T-helper 17 cell (primary cell): ENCODE measurements around the gene CDCP2. TPM values are rescaled to one million over a fixed set of nuclear protein-coding genes. Genes with fewer than 3 reads are reported as not detected.
A peak's percentile ranks its signal among the peaks of the same experiment; 100 is the strongest.

Experiments
- ATAC-seq: fragments of 150-1000 bp; cut with Tn5 transposase; 2 replicates; pipeline ENCODE4 v1.10.0; 2021; ENCODE audit warnings: mild to moderate bottlenecking, moderate library complexity
- DNase-seq, 3 donors: peaks; one replicate each; pipeline versions ENCODE4 v3.0.0 to v3.0.0-alpha.2; 2020 to 2021
- H3K9me3 ChIP-seq: one replicate; pipeline ENCODE4 v1.7.0; 2013; ENCODE audit warnings: low read length, mild to moderate bottlenecking; ENCODE audit not compliant: control insufficient read depth, poor library complexity, severe bottlenecking
- H3K27ac Mint-ChIP-seq: one replicate; pipeline ENCODE4 v1.8.0; 2022; ENCODE audit warnings: mild to moderate bottlenecking, moderate library complexity, mixed read lengths
- H3K27me3 Mint-ChIP-seq: one replicate; pipeline ENCODE4 v1.8.0; 2022; ENCODE audit warnings: mixed read lengths
- H3K36me3 Mint-ChIP-seq: one replicate; pipeline ENCODE4 v1.8.0; 2022; ENCODE audit warnings: low read depth, mixed read lengths
- H3K4me1 Mint-ChIP-seq: one replicate; pipeline ENCODE4 v1.8.0; 2022; ENCODE audit warnings: mild to moderate bottlenecking, mixed read lengths
- H3K4me3 Mint-ChIP-seq: one replicate; pipeline ENCODE4 v1.8.0; 2022; ENCODE audit warnings: mild to moderate bottlenecking, moderate library complexity, mixed read lengths
- total RNA-seq, 4 donors: library from RNA in 2 of 4; stranded (reverse) in 2 of 4; gene quantifications; one replicate each; pipeline ENCODE4 v1.2.3 and lab custom pipeline; 2022 to 2026

CDCP2 gene
- total RNA-seq, 2 donors from 2014 or later, result not detected

GRCh38 chr1:54138994-54139393 lies 13.8 kb downstream of the CDCP2 start:
- peaks cover 9% of the 10 kb centered on the region for H3K27me3 Mint-ChIP-seq
- no peaks in the 10 kb centered on the region for H3K36me3 Mint-ChIP-seq
- peaks cover 2% of the 10 kb centered on the region for H3K4me1 Mint-ChIP-seq
- H3K9me3 ChIP-seq, result no peaks in the 10 kb centered on the region
- no peak for ATAC-seq
- H3K27ac Mint-ChIP-seq, result no peak overlapping the region
- no peak for DNase-seq
- H3K4me3 Mint-ChIP-seq, result no peak overlapping the region

GRCh38 chr1:54137534-54138061 lies 15.2 kb downstream of the CDCP2 start:
- Mint-ChIP-seq H3K27ac (no peak overlapping the region), H3K27me3 (peaks cover 9% of the 10 kb centered on the region), H3K36me3 (no peaks in the 10 kb centered on the region), H3K4me3 (no peak overlapping the region), H3K4me1 (peaks cover 3% of the 10 kb centered on the region)
- DNase-seq (no peak), ATAC-seq (no peak)
- H3K9me3 ChIP-seq, result no peaks in the 10 kb centered on the region

- peaks cover 3% of the 10 kb centered on the region for H3K4me1 Mint-ChIP-seq
- H3K36me3 Mint-ChIP-seq, result no peaks in the 10 kb centered on the region
- peaks cover 9% of the 10 kb centered on the region for H3K27me3 Mint-ChIP-seq
- H3K27ac Mint-ChIP-seq, result no peak overlapping the region
- H3K9me3 ChIP-seq, result no peaks in the 10 kb centered on the region
- ATAC-seq (no peak), DNase-seq (no peak)
- H3K4me3 Mint-ChIP-seq, result no peak overlapping the region
Measured at GRCh38 chr1:54136963-54137533, 15.8 kb downstream of the CDCP2 start.

- Mint-ChIP-seq H3K27me3 (peaks cover 11% of the 10 kb centered on the region), H3K4me1 (peaks cover 3% of the 10 kb centered on the region), H3K27ac (no peak overlapping the region), H3K36me3 (no peaks in the 10 kb centered on the region), H3K4me3 (no peak overlapping the region)
- ATAC-seq (no peak), DNase-seq (no peak)
- no peaks in the 10 kb centered on the region for H3K9me3 ChIP-seq
Measured at GRCh38 chr1:54136269-54136896, 16.4 kb downstream of the CDCP2 start.

- Mint-ChIP-seq H3K27me3 (peaks cover 16% of the 10 kb centered on the region), H3K36me3 (no peaks in the 10 kb centered on the region), H3K4me1 (peaks cover 5% of the 10 kb centered on the region), H3K27ac (no peak overlapping the region), H3K4me3 (no peak overlapping the region)
- ATAC-seq, result no peak
- no peaks in the 10 kb centered on the region for H3K9me3 ChIP-seq
- no peak for DNase-seq
Measured at GRCh38 chr1:54135436-54136120, 17.2 kb downstream of the CDCP2 start.

GRCh38 chr1:54134295-54134694 lies 18.5 kb downstream of the CDCP2 start:
- Mint-ChIP-seq H3K4me1 (peaks cover 5% of the 10 kb centered on the region), H3K27me3 (peaks cover 16% of the 10 kb centered on the region), H3K27ac (no peak overlapping the region), H3K4me3 (no peak overlapping the region), H3K36me3 (no peaks in the 10 kb centered on the region)
- H3K9me3 ChIP-seq, result no peaks in the 10 kb centered on the region
- DNase-seq, result no peak
- no peak for ATAC-seq

GRCh38 chr1:54132495-54132894 lies 20.3 kb downstream of the CDCP2 start:
- ATAC-seq, result no peak
- DNase-seq, result no peak
- H3K9me3 ChIP-seq, result no peaks in the 10 kb centered on the region
- no peak overlapping the region for H3K27ac Mint-ChIP-seq
- H3K4me3 Mint-ChIP-seq, result no peak overlapping the region
- H3K36me3 Mint-ChIP-seq, result peaks cover 3% of the 10 kb centered on the region
- peaks cover 29% of the 10 kb centered on the region for H3K27me3 Mint-ChIP-seq
- peaks cover 7% of the 10 kb centered on the region for H3K4me1 Mint-ChIP-seq

GRCh38 chr1:54131419-54131818 lies 21.4 kb downstream of the CDCP2 start:
- H3K27me3 Mint-ChIP-seq, result peaks cover 33% of the 10 kb centered on the region
- H3K4me1 Mint-ChIP-seq, result peaks cover 7% of the 10 kb centered on the region
- no peak for ATAC-seq
- no peak overlapping the region for H3K4me3 Mint-ChIP-seq
- H3K36me3 Mint-ChIP-seq, result peaks cover 3% of the 10 kb centered on the region
- no peaks in the 10 kb centered on the region for H3K9me3 ChIP-seq
- DNase-seq, result no peak
- H3K27ac Mint-ChIP-seq, result peak overlapping the region; percentile 32

GRCh38 chr1:54129858-54130257 lies 22.9 kb downstream of the CDCP2 start:
- Mint-ChIP-seq H3K27me3 (peaks cover 24% of the 10 kb centered on the region), H3K36me3 (peaks cover 3% of the 10 kb centered on the region), H3K4me1 (peaks cover 7% of the 10 kb centered on the region), H3K27ac (no peak overlapping the region), H3K4me3 (no peak overlapping the region)
- no peaks in the 10 kb centered on the region for H3K9me3 ChIP-seq
- DNase-seq, result no peak
- no peak for ATAC-seq

GRCh38 chr1:54127594-54128300 lies 25.1 kb downstream of the CDCP2 start:
- Mint-ChIP-seq H3K36me3 (peaks cover 3% of the 10 kb centered on the region), H3K27me3 (peaks cover 24% of the 10 kb centered on the region), H3K4me1 (peaks cover 4% of the 10 kb centered on the region), H3K4me3 (no peak overlapping the region), H3K27ac (no peak overlapping the region)
- DNase-seq (no peak), ATAC-seq (no peak)
- H3K9me3 ChIP-seq, result no peaks in the 10 kb centered on the region

GRCh38 chr1:54126271-54126815 lies 26.5 kb downstream of the CDCP2 start:
- no peak for ATAC-seq
- peaks cover 3% of the 10 kb centered on the region for H3K36me3 Mint-ChIP-seq
- no peaks in the 10 kb centered on the region for H3K9me3 ChIP-seq
- no peak overlapping the region for H3K27ac Mint-ChIP-seq
- no peak overlapping the region for H3K4me3 Mint-ChIP-seq
- peaks cover 22% of the 10 kb centered on the region for H3K27me3 Mint-ChIP-seq
- no peak for DNase-seq
- peaks cover 7% of the 10 kb centered on the region for H3K4me1 Mint-ChIP-seq

GRCh38 chr1:54125386-54126070 lies 27.3 kb downstream of the CDCP2 start:
- Mint-ChIP-seq H3K36me3 (peaks cover 3% of the 10 kb centered on the region), H3K4me3 (no peak overlapping the region), H3K27me3 (peaks cover 17% of the 10 kb centered on the region), H3K27ac (no peak overlapping the region), H3K4me1 (peaks cover 5% of the 10 kb centered on the region)
- DNase-seq (no peak), ATAC-seq (no peak)
- no peaks in the 10 kb centered on the region for H3K9me3 ChIP-seq
